Activated T-helper 9 cell treated with anti-CD3 and anti-CD28 coated beads, Interleukin-2, amount 50 U/mL, for 16 hours (primary cell): ENCODE measurements around the gene MYB.

ENCODE experiments used
- DNase-seq: peaks from one replicate; pipeline ENCODE4 v3.0.0-alpha.2; 2020; ENCODE audit warnings: low read depth

MYB gene

GRCh38 chr6:135189344-135189743 is 8.2 kb downstream of the MYB start:
- no peak for DNase-seq

- no peak for DNase-seq
Observed at GRCh38 chr6:135191508-135192255, 10.6 kb downstream of the MYB start.

DNA sequence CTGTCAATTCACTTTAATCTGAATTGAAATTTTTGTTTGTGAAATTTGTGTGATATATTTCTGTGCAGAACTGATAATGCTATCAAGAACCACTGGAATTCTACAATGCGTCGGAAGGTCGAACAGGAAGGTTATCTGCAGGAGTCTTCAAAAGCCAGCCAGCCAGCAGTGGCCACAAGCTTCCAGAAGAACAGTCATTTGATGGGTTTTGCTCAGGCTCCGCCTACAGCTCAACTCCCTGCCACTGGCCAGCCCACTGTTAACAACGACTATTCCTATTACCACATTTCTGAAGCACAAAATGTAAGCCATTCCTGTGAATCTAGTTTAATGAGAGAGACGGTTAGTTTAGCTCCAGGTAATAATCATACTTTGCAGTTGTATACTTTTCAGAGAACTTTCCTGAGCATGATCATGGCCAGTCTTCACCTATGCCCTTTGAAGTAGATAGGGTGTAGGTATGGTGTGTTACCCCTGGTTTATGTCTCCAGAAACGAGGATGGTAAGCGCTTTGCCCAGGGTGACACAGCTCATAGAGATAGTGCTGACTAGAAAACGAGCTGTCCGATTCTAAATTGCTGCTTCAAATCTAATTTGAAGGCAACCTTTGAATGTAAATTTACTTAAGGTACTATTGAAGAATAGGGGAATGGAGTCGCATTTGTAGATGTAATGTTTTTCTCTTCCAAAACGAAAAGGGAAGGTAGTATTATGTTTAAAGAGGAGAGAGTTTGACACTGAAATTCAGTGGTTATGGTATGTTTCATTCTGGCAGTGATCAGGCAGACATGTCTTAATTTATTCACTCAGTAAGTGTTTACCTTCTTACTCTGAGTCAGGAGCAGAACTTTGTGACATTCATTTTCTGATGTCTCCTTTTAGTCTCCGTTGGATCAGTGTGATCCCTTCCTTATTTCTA is 11.4 kb downstream of the MYB start:
- no peak for DNase-seq

DNA sequence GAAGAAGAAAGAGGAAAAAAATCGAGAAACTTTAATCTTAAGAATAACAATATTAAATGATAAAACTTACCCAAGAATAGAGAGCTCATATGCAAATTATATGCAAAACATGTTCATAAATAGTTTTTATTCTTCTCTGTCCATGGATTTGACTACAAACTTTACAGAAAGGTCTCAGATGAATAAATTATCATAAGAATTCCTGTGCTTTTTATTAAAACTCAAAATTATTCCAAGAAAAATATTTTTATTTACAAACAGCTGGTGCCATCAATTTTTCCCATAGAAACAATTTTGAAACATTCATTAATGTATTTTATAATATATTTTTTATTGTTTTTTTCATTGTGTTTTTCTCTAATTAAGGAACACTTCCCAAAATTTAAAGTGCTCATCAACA is 12.1 kb downstream of the MYB start:
- DNase-seq = no peak

DNA sequence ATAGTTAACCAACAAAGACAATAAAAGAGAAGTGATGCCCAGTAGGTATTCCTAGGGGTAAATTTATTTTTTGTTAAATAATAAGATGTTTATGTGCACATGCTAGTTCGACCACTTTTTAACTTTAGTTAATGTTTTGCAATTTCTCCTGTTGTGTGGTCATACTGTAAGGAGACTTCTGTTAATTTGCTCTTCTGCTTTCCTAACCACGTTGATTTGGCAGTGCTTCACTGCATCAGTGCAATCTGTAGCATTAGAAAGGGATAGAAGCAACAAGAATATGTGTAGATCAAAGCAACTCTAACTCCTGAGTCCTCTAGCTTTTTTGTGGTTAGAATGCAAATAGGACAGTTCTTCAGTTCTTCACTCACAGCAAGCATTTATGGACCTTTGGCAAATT is 13.9 kb downstream of the MYB start:
- no peak for DNase-seq

DNA sequence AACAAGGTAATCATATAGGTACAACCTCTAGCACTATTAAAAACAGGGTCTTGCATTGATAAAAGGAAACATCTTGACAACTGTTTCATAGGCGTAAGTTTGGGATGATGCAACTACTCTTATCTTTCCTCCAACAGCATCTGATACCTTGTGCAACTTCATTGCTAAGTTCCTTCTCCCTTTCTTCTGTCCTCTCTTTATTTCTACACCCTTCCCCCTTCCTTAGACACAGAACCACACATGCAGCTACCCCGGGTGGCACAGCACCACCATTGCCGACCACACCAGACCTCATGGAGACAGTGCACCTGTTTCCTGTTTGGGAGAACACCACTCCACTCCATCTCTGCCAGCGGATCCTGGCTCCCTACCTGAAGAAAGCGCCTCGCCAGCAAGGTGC is 14.4 kb downstream of the MYB start:
- no peak for DNase-seq

DNA sequence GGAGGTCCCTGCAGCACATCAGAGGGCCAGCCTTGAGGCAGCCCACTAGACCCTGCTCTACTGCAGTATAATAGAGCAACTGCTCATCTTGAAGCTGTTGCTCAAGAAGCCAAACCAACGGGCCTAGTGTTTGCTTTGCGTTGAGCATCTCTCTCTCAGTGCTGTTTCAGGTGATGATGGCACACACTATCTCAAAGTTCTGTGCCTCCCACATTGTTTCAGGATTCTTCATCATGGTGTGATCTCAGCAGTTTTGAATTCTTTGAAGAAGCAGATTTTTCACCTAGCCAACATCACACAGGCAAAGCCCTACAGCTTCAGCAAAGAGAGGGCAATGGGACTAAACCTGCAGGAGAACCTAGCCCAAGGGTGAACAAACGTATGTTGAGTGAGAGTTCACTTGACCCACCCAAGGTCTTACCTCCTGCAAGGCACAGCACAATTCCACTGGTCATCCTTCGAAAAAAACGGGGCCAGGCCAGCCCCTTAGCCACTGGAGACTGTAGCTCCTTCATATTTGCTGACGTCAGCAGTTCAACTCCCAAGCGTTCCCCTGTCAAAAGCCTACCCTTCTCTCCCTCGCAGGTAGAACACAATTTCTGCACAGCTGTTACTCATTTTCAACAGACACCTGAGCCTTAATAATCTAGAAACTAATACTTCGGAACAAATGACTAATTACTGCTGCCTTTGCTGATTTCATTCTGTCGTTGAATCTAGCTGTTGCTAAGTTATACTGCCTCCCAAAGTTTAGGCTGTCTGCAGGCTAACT is 15.8 kb downstream of the MYB start:
- DNase-seq = no peak

DNA sequence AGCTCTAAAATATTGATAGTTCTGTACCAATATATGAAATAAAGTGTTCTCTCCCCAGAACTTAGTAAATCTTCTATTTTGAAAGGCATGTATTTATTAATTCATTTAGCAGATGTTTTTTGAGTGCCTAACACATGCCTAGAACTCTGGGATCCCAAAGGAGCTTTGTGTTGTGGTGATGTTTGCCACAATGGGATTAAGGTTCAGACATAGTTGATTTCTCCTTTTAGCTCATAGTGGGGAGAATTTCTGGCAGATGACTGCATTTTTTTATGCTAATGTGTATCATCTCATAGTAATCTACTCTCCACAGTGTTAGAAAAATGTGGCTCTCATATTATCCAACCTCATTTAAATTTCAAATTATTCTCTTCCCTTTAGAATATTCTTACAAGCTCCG is 21.7 kb downstream of the MYB start:
- DNase-seq = no peak

DNA sequence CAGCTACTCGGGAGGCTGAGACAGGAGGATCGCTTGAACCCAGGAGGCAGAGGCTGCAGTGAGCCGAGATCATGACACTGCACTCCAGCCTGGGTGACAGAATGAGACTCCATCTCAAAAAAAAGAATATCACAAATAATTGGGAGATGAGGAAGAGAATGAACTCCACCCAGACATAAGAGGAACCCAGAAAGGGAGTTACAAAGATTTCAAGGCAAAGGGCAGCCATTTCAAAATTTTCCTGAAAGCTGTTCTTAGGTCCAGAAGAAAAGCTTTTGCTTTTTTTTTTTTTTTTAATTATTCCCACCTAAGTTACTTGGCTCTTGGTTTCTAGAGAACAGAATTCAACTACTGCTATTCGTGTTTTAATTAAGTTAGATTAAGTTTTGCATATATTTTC is 23.8 kb downstream of the MYB start:
- DNase-seq = no peak

DNA sequence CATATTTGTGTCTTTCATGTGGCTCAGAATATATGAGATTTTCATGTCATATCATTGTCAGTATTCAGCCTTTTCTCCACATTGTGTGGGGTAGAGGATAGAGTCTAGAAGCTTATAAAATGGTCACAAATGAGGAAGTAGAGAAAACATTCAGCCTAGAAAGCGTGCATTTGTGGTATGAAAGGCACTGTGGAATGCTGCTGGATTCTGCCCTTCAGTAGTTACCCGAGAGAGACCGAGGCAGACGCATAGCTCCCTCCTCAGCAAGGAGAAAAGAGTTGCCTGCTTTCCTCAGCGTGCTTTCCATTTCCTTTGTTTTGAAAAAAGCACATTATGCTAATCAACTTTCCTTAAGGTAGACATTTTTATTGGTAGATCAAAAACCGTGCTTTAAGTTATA is 28.7 kb downstream of the MYB start:
- DNase-seq = no peak

DNA sequence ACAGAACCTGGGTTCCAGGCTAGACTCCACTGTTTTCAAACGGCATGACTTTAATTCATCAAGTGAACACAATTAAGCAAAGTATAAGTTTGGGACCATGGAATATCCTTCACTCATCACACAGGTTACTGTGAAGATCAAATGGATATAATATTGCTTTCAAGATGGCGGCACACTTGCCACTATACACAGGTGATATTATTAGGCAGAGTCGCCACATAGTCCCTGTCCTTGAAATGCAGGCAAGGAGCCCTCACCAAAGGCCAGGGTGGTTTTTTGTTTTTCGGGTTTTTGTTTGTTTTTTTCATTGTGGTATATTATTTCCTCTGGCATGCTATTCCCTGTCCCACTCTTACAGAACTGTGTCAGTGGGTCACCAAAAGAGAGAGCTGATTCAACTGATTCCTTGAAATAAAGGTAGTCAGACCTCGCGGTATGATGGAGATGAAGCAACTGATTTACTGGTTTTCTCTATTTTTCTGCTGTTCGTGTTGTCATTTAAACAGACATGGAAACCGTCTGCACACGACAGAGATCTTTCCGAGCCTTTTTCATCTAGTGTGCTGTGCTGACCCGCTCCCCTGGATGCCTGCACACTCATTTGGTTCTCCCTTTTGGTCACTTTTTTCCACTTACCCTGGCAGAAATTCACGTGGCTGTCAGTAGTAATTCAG is 29.7 kb downstream of the MYB start:
- DNase-seq = no peak

DNA sequence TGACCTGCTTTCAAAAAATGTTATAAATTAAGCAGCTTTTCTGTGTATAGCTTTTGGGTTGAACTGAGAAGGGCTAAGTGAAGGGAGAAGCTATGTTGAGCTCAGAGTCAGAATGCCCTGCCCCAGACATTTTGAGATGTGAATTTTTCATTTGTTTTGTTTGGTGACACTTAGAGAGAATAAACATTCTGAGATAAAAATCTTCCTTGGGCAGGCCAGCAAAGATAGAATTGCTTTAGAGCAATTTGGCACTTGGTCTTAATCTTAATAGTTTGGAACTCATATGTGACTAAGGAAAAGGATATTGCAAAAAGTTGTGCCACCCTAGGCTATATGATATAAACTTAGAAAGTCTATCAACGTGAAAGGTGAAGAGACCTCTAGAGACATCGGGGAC is 30.2 kb downstream of the MYB start:
- DNase-seq = no peak

GRCh38 chr6:135212020-135212806 is 31.1 kb downstream of the MYB start:
- no peak for DNase-seq

GRCh38 chr6:135212935-135213334 is 31.8 kb downstream of the MYB start:
- DNase-seq = no peak

DNA sequence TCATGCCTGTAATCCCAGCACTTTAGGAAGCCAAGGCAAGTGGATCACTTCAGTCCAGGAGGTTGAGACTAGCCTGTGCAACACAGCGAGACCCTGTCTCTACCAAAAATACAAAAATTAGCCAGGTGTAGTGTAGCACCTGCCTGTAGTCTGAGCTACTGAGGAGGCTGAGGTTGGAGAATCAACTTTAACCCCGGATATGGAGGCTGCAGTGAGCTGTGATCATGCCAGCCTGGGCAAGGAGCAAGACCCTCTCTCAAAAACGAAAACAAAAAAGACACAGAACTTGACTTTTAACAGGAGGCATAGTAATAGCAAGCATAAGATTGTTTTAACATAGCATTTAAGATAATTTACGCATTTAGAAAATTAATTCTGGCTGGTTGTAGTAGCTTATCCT is 32.5 kb downstream of the MYB start:
- no peak for DNase-seq

GRCh38 chr6:135215160-135215559 is 34.1 kb downstream of the MYB start:
- DNase-seq = no peak

- no peak for DNase-seq
Observed at GRCh38 chr6:135215563-135215962, 34.5 kb downstream of the MYB start.

DNA sequence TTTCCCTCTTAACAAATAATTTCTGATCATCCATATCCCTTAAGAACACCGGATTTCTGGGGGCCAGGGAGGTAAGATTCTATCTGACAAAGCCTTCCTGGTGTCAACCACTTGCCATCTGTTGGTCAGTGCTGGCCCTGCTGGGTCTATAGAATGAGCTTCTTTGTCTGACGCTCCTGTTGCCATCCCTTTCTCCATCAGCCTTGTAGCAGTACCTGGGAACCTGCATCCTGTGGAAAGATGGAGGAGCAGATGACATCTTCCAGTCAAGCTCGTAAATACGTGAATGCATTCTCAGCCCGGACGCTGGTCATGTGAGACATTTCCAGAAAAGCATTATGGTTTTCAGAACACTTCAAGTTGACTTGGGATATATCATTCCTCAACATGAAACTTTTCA is 36.6 kb downstream of the MYB start:
- DNase-seq = no peak

- no peak for DNase-seq
Observed at GRCh38 chr6:135219346-135219745, 38.2 kb downstream of the MYB start.

DNA sequence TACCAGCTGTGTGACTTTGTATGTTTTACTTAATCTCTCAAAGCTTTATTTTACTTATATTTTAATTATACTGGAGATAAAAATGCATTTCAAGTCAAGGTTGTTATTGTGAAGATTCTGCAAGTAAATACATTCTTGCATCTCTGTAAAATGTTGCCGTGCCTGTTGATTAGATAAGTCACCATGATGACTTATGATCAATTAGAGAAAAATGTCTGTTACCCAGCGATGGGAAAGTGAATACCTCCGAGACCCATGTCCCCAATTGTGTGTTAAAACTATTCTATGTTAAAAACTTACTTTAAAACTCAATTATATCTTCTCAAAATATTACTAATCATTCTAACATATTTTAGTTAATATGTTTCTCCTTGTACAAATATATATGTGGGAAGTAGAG is 39.9 kb downstream of the MYB start:
- no peak for DNase-seq

DNA sequence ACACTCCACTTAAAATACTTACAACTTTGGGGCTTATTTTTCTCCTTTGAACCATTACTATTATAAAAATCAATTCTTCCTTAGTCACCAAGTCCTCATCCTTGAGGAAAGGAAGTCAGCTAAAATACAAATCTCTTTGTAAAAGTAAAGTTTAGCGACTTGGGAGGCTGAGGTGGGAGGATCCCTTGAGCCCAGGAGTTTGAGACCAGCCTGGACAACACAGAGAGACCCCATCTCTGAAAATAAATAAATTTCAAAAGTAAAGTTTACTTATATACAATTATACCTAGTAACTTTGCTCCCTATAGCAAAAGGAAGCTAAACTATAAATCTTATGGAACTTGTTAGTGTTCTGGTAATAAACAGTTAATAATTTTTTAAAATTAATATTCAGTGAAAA is 40.4 kb downstream of the MYB start:
- no peak for DNase-seq
